ENCODE data around the gene OR1L4.

The OR1L4 gene, protein sequence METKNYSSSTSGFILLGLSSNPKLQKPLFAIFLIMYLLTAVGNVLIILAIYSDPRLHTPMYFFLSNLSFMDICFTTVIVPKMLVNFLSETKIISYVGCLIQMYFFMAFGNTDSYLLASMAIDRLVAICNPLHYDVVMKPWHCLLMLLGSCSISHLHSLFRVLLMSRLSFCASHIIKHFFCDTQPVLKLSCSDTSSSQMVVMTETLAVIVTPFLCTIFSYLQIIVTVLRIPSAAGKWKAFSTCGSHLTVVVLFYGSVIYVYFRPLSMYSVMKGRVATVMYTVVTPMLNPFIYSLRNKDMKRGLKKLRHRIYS

DNA sequence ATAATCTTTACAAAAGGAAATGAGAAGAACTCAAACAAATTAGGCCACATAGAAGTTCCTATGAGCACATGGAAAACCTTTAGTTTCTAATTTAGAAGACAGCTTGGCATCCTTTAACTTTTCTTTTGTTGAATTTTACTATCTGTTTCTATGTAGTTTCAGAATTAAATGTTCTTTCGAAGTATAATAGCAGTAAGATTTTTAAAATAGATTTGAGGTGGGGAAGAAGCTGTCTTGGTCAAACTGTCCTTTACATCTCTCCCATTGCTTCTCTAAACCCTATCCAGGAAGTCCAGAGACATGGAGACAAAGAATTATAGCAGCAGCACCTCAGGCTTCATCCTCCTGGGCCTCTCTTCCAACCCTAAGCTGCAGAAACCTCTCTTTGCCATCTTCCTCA is at the start of gene OR1L4:
Gene OR1L4, plus strand, starts transcription at position 301 of the 400 bp plus-strand sequence. Its CDS starts 0 bp downstream, at position 301.
- peaks cover 41% of the 10 kb centered on the region for H3K9me3 ChIP-seq (ENCODE audit: control insufficient read depth, insufficient read depth, low read depth, low read length)

DNA sequence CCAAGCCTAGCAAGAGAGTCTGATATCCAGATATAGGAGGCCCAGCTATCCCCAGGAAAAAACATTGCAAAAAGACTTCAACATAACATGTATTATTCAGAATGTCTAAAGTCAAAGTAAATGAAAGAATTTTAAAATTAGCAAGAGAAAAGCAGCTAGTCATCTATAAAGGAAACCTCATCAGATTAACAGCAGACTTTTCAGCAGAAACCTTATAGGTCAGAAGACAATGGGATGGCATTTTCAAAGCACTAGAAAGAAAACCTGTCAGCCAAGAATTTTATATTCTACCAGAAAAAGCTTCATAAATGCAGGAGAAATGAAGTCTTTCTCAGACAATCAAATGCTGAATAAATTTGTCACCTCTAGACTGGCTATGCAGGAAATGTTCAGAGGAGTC is 38.9 kb upstream of the OR1L4 start:
- H3K27me3 ChIP-seq (ENCODE audit: control insufficient read depth, insufficient read depth, low read length), result peaks cover 6% of the 10 kb centered on the region; the same call in 1 of the 2 replicates
- peaks cover 35% of the 10 kb centered on the region for H3K9me3 ChIP-seq (ENCODE audit: control insufficient read depth, insufficient read depth, low read depth, low read length)
- H3K9ac ChIP-seq (ENCODE audit: low read length), result no peak overlapping the region
- no peaks in the 10 kb centered on the region for H3K4me1 ChIP-seq (ENCODE audit: control insufficient read depth, insufficient read depth, low read length)
- H3K36me3 ChIP-seq (ENCODE audit: control insufficient read depth, insufficient read depth, low read length), result no peaks in the 10 kb centered on the region
- H3K4me3 ChIP-seq (ENCODE audit: low read depth, low read length), result no peak overlapping the region
- no peak overlapping the region for H3K27ac ChIP-seq (ENCODE audit: low read depth, low read length)

More for the DNA sequence above, at the start of gene OR1L4:
- Histone ChIP-seq H3K36me3 (ENCODE audit: control insufficient read depth, insufficient read depth, low read length) (no peaks in the 10 kb centered on the region), H3K27ac (ENCODE audit: low read depth, low read length) (no peak within 1 kb of the TSS), H3K4me3 (ENCODE audit: low read depth, low read length) (no peak within 1 kb of the TSS), H3K27me3 (ENCODE audit: control insufficient read depth, insufficient read depth, low read length) (peaks cover 4% of the 10 kb centered on the region; the same call in 1 of the 2 replicates), H3K4me1 (ENCODE audit: control insufficient read depth, insufficient read depth, low read length) (no peaks in the 10 kb centered on the region), H3K9ac (ENCODE audit: low read length) (no peak within 1 kb of the TSS)

DNA sequence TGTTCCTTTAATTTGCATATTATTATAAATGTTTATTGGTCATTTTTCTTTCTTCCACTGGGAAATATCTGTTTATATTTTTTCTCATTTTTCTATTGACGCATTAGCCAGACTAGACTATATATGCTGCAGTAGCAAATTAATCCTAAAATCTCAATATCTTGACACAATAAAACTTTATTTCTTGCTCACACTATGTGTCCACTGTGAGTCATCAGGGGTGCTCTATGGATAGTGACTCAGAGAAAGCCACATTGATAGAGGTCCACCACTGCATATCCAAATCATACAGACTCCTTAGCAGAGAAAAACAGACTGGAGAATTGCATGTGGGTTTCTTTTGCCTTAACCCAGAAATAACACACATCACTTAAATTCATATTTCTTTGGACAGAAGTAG is 28.1 kb upstream of the OR1L4 start:
- no peak overlapping the region for H3K27ac ChIP-seq (ENCODE audit: low read depth, low read length)
- no peak overlapping the region for H3K4me3 ChIP-seq (ENCODE audit: low read depth, low read length)
- H3K9ac ChIP-seq (ENCODE audit: low read length), result no peak overlapping the region
- peaks cover 6% of the 10 kb centered on the region; the same call in 1 of the 2 replicates for H3K9me3 ChIP-seq (ENCODE audit: control insufficient read depth, insufficient read depth, low read depth, low read length)
- no peaks in the 10 kb centered on the region for H3K4me1 ChIP-seq (ENCODE audit: control insufficient read depth, insufficient read depth, low read length)
- no peaks in the 10 kb centered on the region for H3K27me3 ChIP-seq (ENCODE audit: control insufficient read depth, insufficient read depth, low read length)
- no peaks in the 10 kb centered on the region for H3K36me3 ChIP-seq (ENCODE audit: control insufficient read depth, insufficient read depth, low read length)

DNA sequence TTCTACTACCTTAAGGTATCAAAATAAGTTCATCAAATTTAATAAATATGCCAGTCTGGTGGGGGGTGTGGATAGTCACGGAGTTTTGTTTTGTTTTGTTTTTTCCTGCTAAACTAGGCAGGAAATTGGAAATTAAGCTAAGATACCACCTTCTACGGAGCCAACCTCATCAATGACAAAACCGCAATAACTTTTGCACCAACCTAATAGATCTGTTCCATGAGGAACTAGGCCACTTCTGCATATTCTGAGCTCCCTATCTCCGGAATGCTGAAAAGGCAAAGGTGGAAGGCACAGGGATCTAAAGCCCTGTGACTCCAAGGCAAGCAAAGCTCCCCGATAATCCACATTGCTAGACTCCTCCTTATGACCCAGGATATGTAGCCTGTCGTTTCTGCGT is 5.8 kb upstream of the OR1L4 start:
- Histone ChIP-seq H3K9ac (ENCODE audit: low read length) (no peak overlapping the region), H3K4me3 (ENCODE audit: low read depth, low read length) (no peak overlapping the region), H3K27ac (ENCODE audit: low read depth, low read length) (no peak overlapping the region), H3K9me3 (ENCODE audit: control insufficient read depth, insufficient read depth, low read depth, low read length) (peaks cover 11% of the 10 kb centered on the region; the same call in 1 of the 2 replicates), H3K4me1 (ENCODE audit: control insufficient read depth, insufficient read depth, low read length) (no peaks in the 10 kb centered on the region), H3K36me3 (ENCODE audit: control insufficient read depth, insufficient read depth, low read length) (no peaks in the 10 kb centered on the region), H3K27me3 (ENCODE audit: control insufficient read depth, insufficient read depth, low read length) (peaks cover 4% of the 10 kb centered on the region; the same call in 1 of the 2 replicates)

DNA sequence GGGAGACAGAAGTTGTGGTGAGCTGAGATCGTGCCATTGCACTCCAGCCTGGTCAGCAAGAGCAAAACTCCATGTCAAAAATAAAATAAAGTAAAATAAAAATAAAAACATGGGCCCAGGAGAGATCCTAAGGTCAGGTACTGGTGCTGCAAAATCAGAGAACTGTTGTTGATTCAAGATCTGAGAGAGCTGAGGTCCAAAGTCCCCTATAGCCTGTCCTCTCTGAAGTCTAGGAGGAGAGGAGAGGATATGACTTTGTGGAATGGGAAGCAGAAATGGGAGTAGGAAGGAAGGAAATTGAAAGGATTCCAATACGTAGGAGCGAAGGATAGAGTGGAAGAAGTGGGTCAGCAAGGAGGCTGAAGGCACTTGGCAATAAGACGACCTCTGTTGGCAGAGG is 4.6 kb upstream of the OR1L4 start:
- H3K27me3 ChIP-seq (ENCODE audit: control insufficient read depth, insufficient read depth, low read length), result peaks cover 4% of the 10 kb centered on the region; the same call in 1 of the 2 replicates
- no peaks in the 10 kb centered on the region for H3K36me3 ChIP-seq (ENCODE audit: control insufficient read depth, insufficient read depth, low read length)
- no peak overlapping the region for H3K9ac ChIP-seq (ENCODE audit: low read length)
- peaks cover 21% of the 10 kb centered on the region; the same call in 1 of the 2 replicates for H3K9me3 ChIP-seq (ENCODE audit: control insufficient read depth, insufficient read depth, low read depth, low read length)
- no peak overlapping the region for H3K27ac ChIP-seq (ENCODE audit: low read depth, low read length)
- no peaks in the 10 kb centered on the region for H3K4me1 ChIP-seq (ENCODE audit: control insufficient read depth, insufficient read depth, low read length)
- no peak overlapping the region for H3K4me3 ChIP-seq (ENCODE audit: low read depth, low read length)

DNA sequence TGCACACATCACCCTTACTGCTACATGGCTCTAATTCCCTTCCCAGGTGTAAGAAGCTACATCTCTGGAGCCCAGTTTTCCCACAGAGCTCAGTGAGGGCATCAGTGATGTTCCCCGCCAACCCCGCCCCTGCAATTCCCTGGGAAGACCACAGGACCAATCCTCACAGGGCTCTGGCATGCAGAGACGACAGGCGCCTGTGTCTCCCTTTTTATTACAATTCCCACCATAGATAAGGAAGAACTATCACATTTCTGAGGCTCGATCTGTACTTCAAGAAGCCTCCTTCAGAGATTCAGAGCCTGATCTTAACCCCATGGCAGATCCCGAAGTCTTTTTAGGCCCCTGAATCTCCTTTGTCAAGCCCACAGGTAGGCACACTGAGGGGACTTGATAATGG is 18.2 kb downstream of the OR1L4 start, which contains the start of gene OR1L6:
Gene OR1L6, plus strand, starts transcription at position 301 of the 400 bp plus-strand sequence. CDS start 7,545 bp downstream, outside the sequence.
- Histone ChIP-seq H3K27ac (ENCODE audit: low read depth, low read length) (no peak within 1 kb of the TSS), H3K9me3 (ENCODE audit: control insufficient read depth, insufficient read depth, low read depth, low read length) (peaks cover 9% of the 10 kb centered on the region; the same call in 1 of the 2 replicates), H3K36me3 (ENCODE audit: control insufficient read depth, insufficient read depth, low read length) (no peaks in the 10 kb centered on the region), H3K27me3 (ENCODE audit: control insufficient read depth, insufficient read depth, low read length) (peaks cover 23% of the 10 kb centered on the region; the same call in 1 of the 2 replicates), H3K9ac (ENCODE audit: low read length) (no peak within 1 kb of the TSS), H3K4me1 (ENCODE audit: control insufficient read depth, insufficient read depth, low read length) (no peaks in the 10 kb centered on the region), H3K4me3 (ENCODE audit: low read depth, low read length) (no peak within 1 kb of the TSS)

DNA sequence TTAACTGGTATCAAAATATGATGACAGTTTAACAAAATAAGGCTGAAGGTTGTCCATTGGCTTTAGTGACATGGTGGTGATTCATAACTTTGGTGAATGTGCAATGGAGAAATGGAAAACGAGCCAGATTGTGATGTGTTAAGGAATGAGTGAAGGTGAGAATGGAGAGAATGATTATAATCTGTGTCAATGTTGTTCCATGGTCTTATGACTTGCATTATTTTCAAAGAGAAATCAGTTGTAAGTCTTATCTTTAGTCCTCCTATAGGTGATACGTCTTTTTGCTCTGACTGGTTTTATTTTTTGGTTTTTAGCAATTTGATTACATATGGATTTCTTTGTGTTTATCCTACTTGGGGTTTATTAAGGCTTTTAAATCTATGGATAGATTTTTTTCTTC is 31.0 kb downstream of the OR1L4 start:
- Histone ChIP-seq H3K27me3 (ENCODE audit: control insufficient read depth, insufficient read depth, low read length) (peaks cover 6% of the 10 kb centered on the region; the same call in 1 of the 2 replicates), H3K4me3 (ENCODE audit: low read depth, low read length) (no peak overlapping the region), H3K36me3 (ENCODE audit: control insufficient read depth, insufficient read depth, low read length) (no peaks in the 10 kb centered on the region), H3K4me1 (ENCODE audit: control insufficient read depth, insufficient read depth, low read length) (no peaks in the 10 kb centered on the region), H3K27ac (ENCODE audit: low read depth, low read length) (no peak overlapping the region), H3K9me3 (ENCODE audit: control insufficient read depth, insufficient read depth, low read depth, low read length) (peaks cover 14% of the 10 kb centered on the region; the same call in 1 of the 2 replicates), H3K9ac (ENCODE audit: low read length) (no peak overlapping the region)

DNA sequence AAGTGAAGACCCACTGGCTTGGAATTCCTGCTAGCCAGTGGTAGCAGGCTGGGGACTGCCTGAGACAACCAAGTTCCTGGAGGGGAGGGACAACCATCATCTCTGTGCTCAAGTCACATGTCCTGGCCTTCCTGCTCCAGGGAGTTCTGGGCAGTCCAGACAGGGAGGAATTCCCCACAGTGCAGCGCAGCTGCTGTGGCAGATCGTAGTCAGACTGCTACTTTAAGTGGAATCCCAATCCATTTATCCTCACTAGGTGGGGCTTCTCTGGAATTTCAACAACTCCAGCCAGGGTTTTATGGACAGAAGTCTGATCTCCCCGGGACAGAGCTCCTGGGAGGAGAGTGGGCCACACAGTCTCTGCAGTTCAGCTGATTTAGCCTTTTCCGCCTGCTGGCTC is 44.0 kb downstream of the OR1L4 start:
- no peaks in the 10 kb centered on the region for H3K27me3 ChIP-seq (ENCODE audit: control insufficient read depth, insufficient read depth, low read length)
- no peaks in the 10 kb centered on the region for H3K4me1 ChIP-seq (ENCODE audit: control insufficient read depth, insufficient read depth, low read length)
- no peak overlapping the region for H3K27ac ChIP-seq (ENCODE audit: low read depth, low read length)
- no peak overlapping the region for H3K9ac ChIP-seq (ENCODE audit: low read length)
- peaks cover 3% of the 10 kb centered on the region; the same call in 1 of the 2 replicates for H3K9me3 ChIP-seq (ENCODE audit: control insufficient read depth, insufficient read depth, low read depth, low read length)
- H3K36me3 ChIP-seq (ENCODE audit: control insufficient read depth, insufficient read depth, low read length), result no peaks in the 10 kb centered on the region
- no peak overlapping the region for H3K4me3 ChIP-seq (ENCODE audit: low read depth, low read length)

All from HUES6 (cell line).